ENCODE measurements around the gene FXYD2. TPM values are rescaled to one million over a fixed set of nuclear protein-coding genes. Genes with fewer than 3 reads are reported as not detected.

FXYD2 gene
- total RNA-seq, 1 donor from 2014 or later: 2.7 TPM

DNA sequence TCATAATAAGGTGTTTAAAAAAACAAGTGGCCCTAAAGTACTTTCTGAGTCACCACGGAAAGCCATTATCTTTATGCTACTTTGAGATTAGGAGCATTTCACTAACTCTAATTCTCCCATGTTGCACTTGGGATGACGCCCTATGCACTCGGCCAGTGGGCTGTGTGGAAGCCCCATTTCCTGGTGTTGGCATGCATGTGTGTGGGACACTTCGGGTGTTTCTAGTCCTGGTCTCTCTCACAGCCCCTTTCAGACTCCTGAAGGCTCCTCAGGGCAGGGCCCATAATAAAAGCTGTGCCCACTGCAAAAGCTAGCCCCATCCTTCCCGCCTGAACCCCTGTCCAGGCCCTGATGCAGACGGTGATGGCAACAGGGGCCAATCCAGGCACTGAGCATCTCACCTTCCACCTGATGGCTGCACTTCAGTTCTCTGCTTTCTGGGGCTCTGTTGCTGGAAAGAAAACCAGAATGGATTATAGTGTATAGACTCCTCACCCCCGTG is 14.9 kb upstream of the FXYD2 start:
- peak in 1 of 2 donors; percentile 71 for DNase-seq (ENCODE audit: extremely low spot score in 2 of 2)
- no peaks in the 10 kb centered on the region for H3K27me3 ChIP-seq
- no peaks in the 10 kb centered on the region for H3K9me3 ChIP-seq
- intact Hi-C loops (cut with DNase I): no loop called here
- H3K27ac ChIP-seq: no peak overlapping the region
- TF ChIP-seq POLR2AphosphoS5 (IDR thresholded peaks at IDR 0.05; ENCODE audit: insufficient read depth in 1 of 2, low read depth in 1 of 2) (no peak), POLR2A (IDR thresholded peaks at IDR 0.05) (no peak)
- TF ChIP-seq, protein P1, sequence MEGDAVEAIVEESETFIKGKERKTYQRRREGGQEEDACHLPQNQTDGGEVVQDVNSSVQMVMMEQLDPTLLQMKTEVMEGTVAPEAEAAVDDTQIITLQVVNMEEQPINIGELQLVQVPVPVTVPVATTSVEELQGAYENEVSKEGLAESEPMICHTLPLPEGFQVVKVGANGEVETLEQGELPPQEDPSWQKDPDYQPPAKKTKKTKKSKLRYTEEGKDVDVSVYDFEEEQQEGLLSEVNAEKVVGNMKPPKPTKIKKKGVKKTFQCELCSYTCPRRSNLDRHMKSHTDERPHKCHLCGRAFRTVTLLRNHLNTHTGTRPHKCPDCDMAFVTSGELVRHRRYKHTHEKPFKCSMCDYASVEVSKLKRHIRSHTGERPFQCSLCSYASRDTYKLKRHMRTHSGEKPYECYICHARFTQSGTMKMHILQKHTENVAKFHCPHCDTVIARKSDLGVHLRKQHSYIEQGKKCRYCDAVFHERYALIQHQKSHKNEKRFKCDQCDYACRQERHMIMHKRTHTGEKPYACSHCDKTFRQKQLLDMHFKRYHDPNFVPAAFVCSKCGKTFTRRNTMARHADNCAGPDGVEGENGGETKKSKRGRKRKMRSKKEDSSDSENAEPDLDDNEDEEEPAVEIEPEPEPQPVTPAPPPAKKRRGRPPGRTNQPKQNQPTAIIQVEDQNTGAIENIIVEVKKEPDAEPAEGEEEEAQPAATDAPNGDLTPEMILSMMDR (IDR thresholded peaks at IDR 0.05): no peak
- no peaks in the 10 kb centered on the region for H3K36me3 ChIP-seq
- H3K4me3 ChIP-seq: no peak overlapping the region
- H3K4me1 ChIP-seq: no peaks in the 10 kb centered on the region

DNA sequence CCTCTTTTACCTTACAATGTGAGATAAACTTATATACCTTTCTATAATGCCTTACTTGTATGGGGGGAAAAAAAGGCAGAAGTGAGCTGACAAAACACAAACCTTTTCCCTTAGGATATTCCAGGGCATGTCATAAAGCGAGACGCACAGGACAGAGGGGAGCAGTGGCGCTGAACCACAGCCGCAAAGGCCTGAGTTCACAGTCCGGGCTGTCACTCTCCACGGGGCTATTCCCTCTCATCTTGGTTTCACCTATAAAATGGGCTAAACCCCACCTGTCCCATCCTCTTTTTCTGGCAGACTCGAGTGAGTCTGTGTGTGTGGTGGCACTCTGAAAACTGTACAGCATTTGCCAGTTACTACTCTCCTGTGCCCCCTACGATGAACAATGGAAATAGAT is 14.4 kb upstream of the FXYD2 start:
- H3K4me1 ChIP-seq: no peaks in the 10 kb centered on the region
- intact Hi-C loops (cut with DNase I): no loop called here
- TF ChIP-seq POLR2A (IDR thresholded peaks at IDR 0.05): no peak
- no peaks in the 10 kb centered on the region for H3K36me3 ChIP-seq
- H3K27ac ChIP-seq: no peak overlapping the region
- H3K9me3 ChIP-seq: no peaks in the 10 kb centered on the region
- no peaks in the 10 kb centered on the region for H3K27me3 ChIP-seq
- DNase-seq (ENCODE audit: extremely low spot score in 2 of 2): peak in 1 of 2 donors; percentile 22
- H3K4me3 ChIP-seq: no peak overlapping the region

DNA sequence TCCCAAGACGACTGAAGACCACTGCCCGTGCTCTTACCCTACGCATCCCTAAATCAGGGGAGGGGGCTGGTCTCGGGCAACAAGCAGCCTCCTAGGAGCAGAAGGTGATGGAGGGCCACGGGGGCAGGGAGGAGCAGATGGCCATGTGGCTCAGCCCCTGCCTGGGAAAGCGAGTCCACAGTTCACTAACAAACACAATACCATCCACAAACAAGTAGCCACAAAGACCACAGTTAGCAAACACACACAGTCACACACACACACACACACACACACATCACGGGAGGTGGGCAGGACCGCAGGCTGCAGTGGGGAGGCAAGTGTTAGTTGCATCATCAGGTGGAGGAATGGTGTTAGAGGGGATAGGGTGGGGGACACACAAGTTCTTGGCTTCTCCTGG is 13.2 kb upstream of the FXYD2 start:
- no peaks in the 10 kb centered on the region for H3K4me1 ChIP-seq
- intact Hi-C loops (cut with DNase I): no loop called here
- H3K9me3 ChIP-seq: no peaks in the 10 kb centered on the region
- H3K27ac ChIP-seq: no peak overlapping the region
- no peak overlapping the region for H3K4me3 ChIP-seq
- TF ChIP-seq POLR2AphosphoS5 (IDR thresholded peaks at IDR 0.05; ENCODE audit: insufficient read depth in 1 of 2, low read depth in 1 of 2) (no peak), POLR2A (IDR thresholded peaks at IDR 0.05) (no peak)
- TF ChIP-seq, protein P1 (IDR thresholded peaks at IDR 0.05): no peak
- H3K27me3 ChIP-seq: no peaks in the 10 kb centered on the region
- no peaks in the 10 kb centered on the region for H3K36me3 ChIP-seq
- DNase-seq (ENCODE audit: extremely low spot score in 2 of 2): no peak

DNA sequence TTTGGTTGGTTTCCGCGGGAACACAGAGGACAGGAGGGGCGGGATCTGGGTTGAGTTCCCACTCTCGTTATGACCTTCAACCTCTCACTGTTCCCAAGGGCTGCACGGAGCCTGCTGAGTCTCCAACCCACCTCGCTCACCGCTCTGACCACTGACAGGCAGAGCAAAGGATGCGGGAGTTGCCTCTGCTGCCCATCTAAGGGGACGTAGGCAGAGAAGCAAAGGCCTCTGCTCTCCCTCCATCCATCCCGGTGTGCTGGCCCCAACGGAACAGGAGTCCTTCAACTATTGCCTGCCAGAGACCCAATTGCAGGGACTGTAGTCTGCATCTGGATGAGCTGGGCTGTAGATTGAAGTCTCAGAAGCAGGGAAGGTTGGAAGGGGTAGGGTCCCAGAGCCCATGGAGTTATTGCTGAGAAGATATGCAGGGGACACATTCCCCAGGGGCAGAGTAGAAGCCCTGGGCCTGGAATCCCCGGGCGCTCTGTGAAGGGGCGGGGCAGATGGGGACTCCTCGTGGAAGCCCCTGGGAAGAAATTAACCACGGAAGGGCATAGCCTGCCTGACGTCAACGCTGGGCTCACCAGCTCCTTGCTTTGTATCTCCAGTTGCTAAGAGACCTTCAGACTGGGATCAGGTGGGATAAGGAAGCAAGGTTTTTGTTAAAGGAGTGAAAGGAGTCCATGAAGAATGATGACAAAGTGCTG is 12.7 kb upstream of the FXYD2 start:
- no peak for DNase-seq (ENCODE audit: extremely low spot score in 2 of 2)
- no peak overlapping the region for H3K4me3 ChIP-seq
- H3K36me3 ChIP-seq: no peaks in the 10 kb centered on the region
- no peaks in the 10 kb centered on the region for H3K9me3 ChIP-seq
- H3K4me1 ChIP-seq: no peaks in the 10 kb centered on the region
- H3K27me3 ChIP-seq: no peaks in the 10 kb centered on the region
- intact Hi-C loops (cut with DNase I): no loop called here
- H3K27ac ChIP-seq: no peak overlapping the region
- TF ChIP-seq POLR2A (IDR thresholded peaks at IDR 0.05): no peak
- TF ChIP-seq POLR2AphosphoS5 (IDR thresholded peaks at IDR 0.05; ENCODE audit: insufficient read depth in 1 of 2, low read depth in 1 of 2): no peak
- TF ChIP-seq, protein P1 (IDR thresholded peaks at IDR 0.05): no peak

DNA sequence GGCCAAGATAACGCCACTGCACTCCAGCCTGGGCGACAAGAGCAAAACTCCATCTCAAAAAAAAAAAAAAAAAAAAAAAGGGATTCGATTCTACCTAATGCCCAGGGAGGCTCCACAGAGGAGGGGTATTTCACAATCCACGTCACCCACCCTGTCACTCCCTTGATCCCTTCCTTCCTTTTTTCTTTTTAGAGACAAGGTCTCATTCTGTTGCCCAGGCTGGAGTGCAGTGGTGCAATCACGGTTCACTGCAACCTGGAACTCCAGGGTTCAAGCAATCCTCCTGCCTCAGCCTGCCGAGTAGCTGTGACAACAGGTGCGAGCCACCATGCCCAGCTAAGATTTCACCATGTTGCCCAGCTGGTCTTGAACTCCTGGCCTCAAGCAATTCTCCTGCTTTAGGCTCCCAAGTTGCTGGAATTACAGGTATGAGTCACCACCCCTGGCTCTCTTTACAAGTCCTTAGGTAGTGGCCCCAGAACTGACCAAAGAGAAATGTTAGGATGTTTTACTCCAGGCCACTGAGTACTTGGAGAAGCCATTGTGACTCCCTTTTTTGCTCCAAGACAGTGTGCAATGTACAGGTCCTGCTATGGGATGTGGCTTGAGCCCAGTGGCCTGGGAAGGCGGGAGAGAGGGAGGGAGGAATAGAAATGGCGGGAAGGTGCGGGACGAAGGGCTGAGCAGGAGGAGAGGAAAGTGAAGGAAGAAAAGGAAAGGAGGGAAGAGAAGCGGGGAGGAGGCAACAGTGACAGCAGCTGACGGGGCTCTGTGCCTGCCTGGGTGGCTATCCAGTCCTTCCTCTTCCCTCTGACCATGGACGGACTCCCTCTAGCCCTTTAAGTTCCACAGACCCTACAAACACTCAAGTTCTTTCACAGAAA is 11.8 kb upstream of the FXYD2 start:
- intact Hi-C loops (cut with DNase I): no loop called here
- no peak for DNase-seq (ENCODE audit: extremely low spot score in 2 of 2)
- Histone ChIP-seq H3K27me3 (no peaks in the 10 kb centered on the region), H3K27ac (no peak overlapping the region), H3K9me3 (no peaks in the 10 kb centered on the region), H3K4me1 (no peaks in the 10 kb centered on the region), H3K4me3 (no peak overlapping the region), H3K36me3 (no peaks in the 10 kb centered on the region)
- no peak for TF ChIP-seq POLR2A (IDR thresholded peaks at IDR 0.05)
- TF ChIP-seq, protein P1 (IDR thresholded peaks at IDR 0.05): no peak
- no peak for TF ChIP-seq POLR2AphosphoS5 (IDR thresholded peaks at IDR 0.05; ENCODE audit: insufficient read depth in 1 of 2, low read depth in 1 of 2)

Data from vagina (tissue), 2 donors.